CD4-positive, alpha-beta T cell treated with Interleukin-17A for 4 hours (primary cell): ENCODE results near the gene LRRC10B.

ENCODE experiments used
- DNase-seq: peaks from one replicate; pipeline ENCODE4 v3.0.0-alpha.2; 2020; ENCODE audit warnings: mixed read lengths

LRRC10B gene

DNA sequence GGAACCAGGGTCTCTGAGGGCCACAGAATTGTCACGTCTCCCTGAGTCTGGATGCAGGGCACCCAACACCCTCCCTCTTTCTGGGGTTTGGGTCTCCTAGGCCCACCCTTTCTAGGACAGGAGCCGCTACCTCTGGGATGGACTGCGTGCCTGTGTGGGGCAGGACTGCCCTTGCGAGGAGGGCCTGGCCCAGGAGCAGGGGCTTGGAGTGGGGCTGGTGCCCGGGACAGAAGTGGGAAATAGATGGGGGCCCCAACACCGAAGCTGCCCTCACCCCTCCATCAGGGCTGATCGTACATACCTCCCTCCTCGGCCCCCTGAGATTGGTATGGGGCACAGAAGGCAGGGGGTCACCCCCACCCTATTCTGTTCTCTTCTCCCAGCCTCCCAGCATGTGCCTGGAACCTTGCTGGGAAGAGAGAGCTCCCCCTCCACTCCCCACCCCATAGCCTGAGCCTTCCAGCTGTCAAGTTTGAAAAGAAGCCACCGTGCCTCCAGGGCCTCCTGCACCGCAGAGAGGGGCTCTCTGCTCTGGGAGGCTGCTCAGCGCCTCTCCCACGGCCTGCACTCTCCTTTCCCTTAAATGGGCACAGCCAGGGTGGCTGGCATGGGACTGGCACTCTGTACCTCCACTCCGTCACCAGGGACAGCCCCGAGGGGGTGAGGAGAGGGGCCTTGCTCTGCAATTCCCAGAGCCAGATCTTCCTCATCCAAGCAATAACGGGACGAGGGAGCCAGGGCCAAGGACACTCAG, 1.8 kb downstream of the LRRC10B start:
- no peak for DNase-seq

- DNase-seq = no peak
Measured at GRCh38 chr11:61510974-61511373, 2.4 kb downstream of the LRRC10B start.

GRCh38 chr11:61511383-61511782, 2.8 kb downstream of the LRRC10B start:
- no peak for DNase-seq

DNA sequence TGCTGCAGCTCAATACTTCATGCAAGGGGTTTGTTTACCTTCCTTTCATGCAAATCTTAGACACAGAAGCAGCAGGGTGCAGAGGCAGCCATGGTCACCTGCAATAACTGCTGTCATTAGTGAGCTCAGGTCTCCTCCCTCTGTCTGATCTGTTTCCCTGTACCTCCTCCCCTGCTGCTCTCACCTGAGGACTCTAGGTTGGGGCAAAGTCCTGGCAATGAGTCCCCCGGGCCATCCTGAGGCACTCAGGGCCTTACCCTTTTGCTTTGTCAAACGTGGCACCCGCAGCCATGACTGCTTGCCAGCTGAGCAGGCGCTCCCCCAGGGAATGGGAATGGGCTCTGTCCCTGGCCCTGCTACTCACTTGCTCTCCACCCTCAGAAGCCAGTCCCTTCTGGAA, 3.9 kb downstream of the LRRC10B start:
- no peak for DNase-seq

DNA sequence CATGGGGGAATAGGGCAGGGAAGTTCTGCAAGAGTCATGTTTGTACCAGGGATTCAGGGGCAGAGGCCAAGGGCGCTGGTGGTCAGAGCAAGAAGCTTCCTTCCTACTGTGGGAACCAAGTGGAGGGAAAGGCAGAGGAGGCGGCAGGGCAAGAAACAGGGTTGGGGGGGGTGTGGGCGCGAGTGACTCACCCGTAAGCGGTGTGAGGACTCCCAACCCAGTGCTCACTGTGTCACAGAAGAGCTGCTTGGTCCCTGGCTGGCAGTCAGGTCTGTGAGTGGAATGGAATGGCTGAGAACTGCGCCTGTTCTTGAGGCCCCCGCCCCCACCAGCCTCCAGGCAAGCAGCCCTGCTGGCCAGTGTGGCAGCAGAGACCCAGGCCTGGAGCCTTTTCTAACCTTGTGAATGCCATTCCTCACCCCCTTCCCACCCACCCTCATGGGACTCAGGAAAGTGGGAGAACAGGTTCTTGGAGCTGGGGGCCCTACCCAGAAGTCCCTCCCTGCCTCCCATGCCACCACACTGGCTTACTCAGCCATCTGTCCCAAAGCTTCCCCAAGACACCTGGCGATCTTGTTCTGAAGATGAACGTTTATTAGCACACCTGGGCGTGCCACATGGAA, 4.7 kb downstream of the LRRC10B start:
- no peak for DNase-seq

GRCh38 chr11:61514050-61514917, 5.7 kb downstream of the LRRC10B start:
- DNase-seq = no peak

GRCh38 chr11:61515686-61516085, 7.1 kb downstream of the LRRC10B start:
- DNase-seq = no peak

DNA sequence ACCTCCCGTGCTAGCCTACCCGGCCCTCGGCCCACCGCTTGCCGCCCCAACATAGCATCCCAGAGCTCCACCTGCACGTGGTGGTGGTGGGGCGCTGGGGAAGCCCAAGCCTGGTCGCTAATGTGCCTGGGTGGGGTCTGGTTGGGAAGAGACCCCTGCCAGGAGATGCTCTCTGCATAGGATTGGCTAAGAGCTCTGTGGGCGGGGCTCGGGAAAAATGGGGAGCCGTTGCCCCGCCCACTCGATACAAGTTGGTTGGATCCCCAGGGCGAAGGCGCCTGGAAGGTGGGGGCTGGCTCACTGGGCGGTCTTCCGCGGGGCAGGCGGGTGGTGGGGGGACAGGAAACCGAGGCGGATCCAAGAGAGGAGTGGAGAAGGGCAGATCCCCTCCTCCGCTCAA, 7.6 kb downstream of the LRRC10B start:
- DNase-seq = peak; percentile 23

DNA sequence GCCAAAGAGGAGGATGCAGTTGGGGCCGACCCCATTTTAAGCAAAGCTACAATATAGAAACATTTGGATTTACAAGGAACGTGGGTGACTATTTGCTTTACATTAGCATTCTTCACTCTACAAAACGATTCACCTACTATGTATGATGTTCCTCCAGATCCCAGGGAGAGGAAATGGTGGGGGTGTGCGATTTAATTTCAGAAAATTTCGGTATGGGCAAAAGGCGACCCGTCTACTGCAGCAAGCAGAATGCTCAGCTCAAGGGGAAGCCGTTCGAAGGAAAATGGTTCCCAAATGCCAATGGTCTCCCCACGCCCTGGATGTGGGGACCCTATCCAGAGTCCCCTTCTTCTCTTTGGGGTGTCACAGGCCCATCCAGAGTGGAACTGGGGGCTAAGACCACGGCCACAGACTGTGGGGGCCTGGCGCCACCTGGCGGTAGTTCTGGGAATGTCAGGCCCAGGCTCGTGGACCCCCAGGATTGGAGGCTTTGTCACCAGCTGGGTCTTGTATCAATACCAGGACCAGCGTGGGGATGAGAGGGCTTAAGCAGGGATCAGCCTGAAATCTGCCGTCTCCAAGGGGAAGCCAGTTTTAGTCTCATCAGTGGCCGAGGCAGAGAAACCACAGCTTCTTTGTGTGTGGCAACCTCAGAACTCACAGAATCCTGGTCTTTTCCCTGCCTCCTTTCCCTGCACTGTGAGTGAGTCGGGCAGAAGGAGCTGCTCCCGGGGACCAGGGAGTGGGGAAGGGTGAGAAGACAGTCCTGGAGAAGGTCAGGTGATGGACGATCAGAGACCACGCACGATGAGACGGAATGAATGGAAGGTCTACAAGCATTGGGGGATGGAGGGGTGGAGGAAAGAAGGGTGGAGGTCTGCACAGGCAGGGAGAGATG, 8.4 kb downstream of the LRRC10B start:
- DNase-seq = peak; percentile 65

DNA sequence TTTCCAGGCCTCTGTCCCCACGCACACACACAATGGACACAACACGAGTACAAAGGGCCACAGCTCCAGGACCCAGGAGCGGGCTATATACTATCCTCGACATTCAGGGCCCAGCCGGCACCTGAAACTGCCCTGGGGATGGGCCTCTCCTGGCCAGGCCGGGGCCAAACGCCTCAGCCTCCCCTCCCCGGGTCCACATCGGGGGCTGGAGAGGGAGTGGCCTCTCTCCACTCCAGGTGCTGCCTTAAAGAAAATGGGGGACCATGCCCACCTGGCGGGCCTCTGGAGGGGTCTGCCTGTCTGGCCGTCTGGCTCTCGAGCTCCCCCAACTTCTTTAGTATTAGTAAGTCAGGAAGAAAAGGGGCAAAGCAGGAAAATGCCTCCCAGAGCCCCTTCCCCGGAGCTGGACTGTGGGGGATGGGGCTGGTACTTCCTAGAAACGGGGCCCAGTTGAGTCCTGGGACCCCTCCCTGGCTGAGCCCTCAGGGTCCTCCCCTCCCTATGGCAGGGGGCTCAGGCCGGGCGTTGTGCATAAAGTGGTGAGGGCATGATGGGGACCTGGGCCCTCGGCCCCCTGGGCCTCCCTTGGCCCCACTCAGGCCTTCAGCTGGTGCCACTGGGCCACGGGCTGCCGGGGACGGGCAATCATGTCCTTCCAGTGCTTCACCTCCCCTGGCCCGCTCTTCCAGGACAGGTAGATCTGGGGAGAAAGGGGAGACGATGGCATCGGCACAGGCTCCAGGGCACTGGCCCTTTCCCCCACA, 9.7 kb downstream of the LRRC10B start:
- no peak for DNase-seq

- no peak for DNase-seq
Measured at GRCh38 chr11:61522881-61523280, 14.3 kb downstream of the LRRC10B start.

DNA sequence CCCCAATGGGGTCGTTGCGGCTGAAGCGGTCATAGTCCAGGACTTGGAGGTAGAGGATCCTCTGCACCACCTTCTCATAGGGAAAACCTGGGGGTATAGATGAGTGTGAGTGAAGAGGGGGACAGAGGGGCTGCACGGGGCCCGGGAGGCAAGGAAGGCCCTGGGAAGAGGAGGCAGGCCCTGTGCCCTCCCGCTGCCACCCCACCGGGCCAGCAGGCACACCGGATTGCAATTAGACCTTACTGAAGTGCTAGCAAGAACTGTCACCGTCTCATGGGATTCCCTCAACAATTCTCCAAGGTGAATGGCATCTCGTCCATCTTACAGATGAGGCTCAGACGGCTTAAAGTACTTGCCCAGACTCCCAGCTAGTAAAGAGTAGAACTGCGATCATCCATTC, 15.9 kb downstream of the LRRC10B start:
- DNase-seq = no peak

GRCh38 chr11:61524963-61525587, 16.5 kb downstream of the LRRC10B start:
- no peak for DNase-seq

GRCh38 chr11:61526229-61526628, 17.7 kb downstream of the LRRC10B start:
- no peak for DNase-seq

- DNase-seq = no peak
Measured at GRCh38 chr11:61526956-61527731, 18.6 kb downstream of the LRRC10B start.

- DNase-seq = no peak
Measured at GRCh38 chr11:61528114-61528513, 19.6 kb downstream of the LRRC10B start.

- no peak for DNase-seq
Measured at GRCh38 chr11:61529537-61530225, 21.1 kb downstream of the LRRC10B start.

DNA sequence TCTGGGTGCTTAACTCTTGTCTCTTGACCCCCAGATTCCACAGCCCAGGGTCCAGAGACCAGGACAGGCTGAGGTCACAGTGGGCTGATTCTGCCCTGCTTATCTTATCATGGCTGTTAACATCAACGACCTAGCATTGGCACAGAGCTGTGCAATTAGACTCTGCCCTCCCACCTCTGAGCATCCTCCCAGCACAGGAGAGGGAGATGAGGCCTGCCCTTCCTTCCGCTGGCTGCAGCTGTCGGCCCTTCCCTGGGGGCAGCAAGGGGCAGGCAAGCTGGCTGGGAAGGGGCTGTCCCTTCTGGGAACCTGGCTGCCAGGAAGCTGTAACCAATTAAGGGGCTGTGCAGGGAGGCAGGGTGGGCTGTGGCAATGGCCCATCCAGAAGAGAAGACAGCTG, 22.5 kb downstream of the LRRC10B start:
- no peak for DNase-seq

GRCh38 chr11:61532134-61533038, 23.8 kb downstream of the LRRC10B start:
- DNase-seq = peak; percentile 58
